Calu3 (cell line): ENCODE results near the gene GRN. TPM values are rescaled to one million over a fixed set of nuclear protein-coding genes. Genes with fewer than 3 reads are reported as not detected.

Experiments
- BruUV-seq: library from RNA; stranded (reverse); fragments of 400-500 nt; replicated peaks from 2 replicates; lab custom pipeline; 2021; lab: Mats Ljungman, UMichigan
- CTCF ChIA-PET: fragments of 300-600 bp; sonication (Branson Sonifier 250); formaldehyde crosslinking; loops from one replicate; lab custom pipeline; 2022; ENCODE audit warnings: antibody characterized with exemption; lab: Charles Lee
- DNase-seq: peaks from one replicate; pipeline ENCODE4 v3.0.0; 2022
- H3K27ac Mint-ChIP-seq: one replicate; pipeline ENCODE4 v1.8.0; 2022; ENCODE audit warnings: mixed read lengths; ENCODE audit not compliant: unreplicated experiment
- H3K27me3 Mint-ChIP-seq: one replicate; pipeline ENCODE4 v1.8.0; 2022; ENCODE audit warnings: mixed read lengths; ENCODE audit not compliant: unreplicated experiment
- H3K36me3 Mint-ChIP-seq: one replicate; pipeline ENCODE4 v1.8.0; 2022; ENCODE audit warnings: mild to moderate bottlenecking, moderate library complexity, mixed read lengths; ENCODE audit not compliant: insufficient read depth, unreplicated experiment
- H3K4me1 Mint-ChIP-seq: one replicate; pipeline ENCODE4 v1.8.0; 2022; ENCODE audit warnings: mild to moderate bottlenecking, low read depth, mixed read lengths; ENCODE audit not compliant: unreplicated experiment
- H3K4me3 Mint-ChIP-seq: one replicate; pipeline ENCODE4 v1.8.0; 2022; ENCODE audit warnings: mild to moderate bottlenecking, low read depth, moderate library complexity, mixed read lengths; ENCODE audit not compliant: unreplicated experiment
- H3K9me3 Mint-ChIP-seq: one replicate; pipeline ENCODE4 v1.8.0; 2022; ENCODE audit warnings: low read depth, mixed read lengths; ENCODE audit not compliant: unreplicated experiment
- CTCF ChIP-seq: fragments of 200-600 bp; IDR thresholded peaks from one replicate; pipeline ENCODE4 v1.8.0; 2022; ENCODE audit warnings: antibody characterized with exemption; ENCODE audit not compliant: unreplicated experiment
- intact Hi-C: fragments of 100-400 bp; cut with micrococcal nuclease; formaldehyde crosslinking; loops from one replicate; pipeline ENCODE4 v1.10.0; 2022; ENCODE audit not compliant: unreplicated experiment
- total RNA-seq: library from RNA; stranded (reverse); gene quantifications from 2 replicates; pipeline ENCODE4 v1.2.3, GENCODE V29; 2022

GRN gene
- total RNA-seq, 1 experiment from 2014 or later = 376 TPM

GRCh38 chr17:44361292-44362260 is 16.5 kb downstream of the GRN start:
- CTCF ChIA-PET = no interaction called here
- H3K27ac Mint-ChIP-seq = no peak overlapping the region
- DNase-seq = no peak
- BruUV-seq = no TSS peak
- peaks cover 10% of the 10 kb centered on the region for H3K4me1 Mint-ChIP-seq
- H3K27me3 Mint-ChIP-seq = peaks cover 83% of the 10 kb centered on the region
- no peak for TF ChIP-seq CTCF
- H3K4me3 Mint-ChIP-seq = no peak overlapping the region
- no peaks in the 10 kb centered on the region for H3K9me3 Mint-ChIP-seq
- intact Hi-C loops = no loop called here
- no peaks in the 10 kb centered on the region for H3K36me3 Mint-ChIP-seq

DNA sequence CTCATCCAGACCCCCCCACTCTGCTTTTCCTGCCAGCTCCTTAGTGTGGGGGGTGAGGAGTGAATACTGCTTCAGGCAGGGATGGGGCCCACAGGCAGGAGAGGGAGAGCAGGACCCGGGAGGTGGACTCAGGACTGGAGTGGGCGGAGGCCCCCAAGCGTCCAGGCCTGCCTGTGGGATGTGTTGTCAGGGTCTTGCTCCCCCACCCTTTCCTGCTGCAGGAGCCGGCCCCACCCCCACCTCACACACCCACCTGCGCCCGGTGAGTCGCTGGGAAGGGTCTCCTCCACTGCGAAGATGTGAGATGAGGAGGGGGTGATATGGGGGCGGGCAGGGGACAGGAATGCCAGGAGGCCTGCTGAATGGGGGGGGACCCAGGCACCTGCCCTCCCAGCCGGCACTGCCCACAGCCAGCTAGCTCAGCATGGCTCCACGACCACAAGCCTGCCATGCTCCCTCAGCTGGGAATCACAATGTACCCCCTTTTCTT is 17.4 kb downstream of the GRN start:
- H3K4me3 Mint-ChIP-seq = peak overlapping the region; percentile 63
- H3K27me3 Mint-ChIP-seq = peaks cover 88% of the 10 kb centered on the region
- BruUV-seq = no TSS peak
- H3K9me3 Mint-ChIP-seq = no peaks in the 10 kb centered on the region
- H3K36me3 Mint-ChIP-seq = no peaks in the 10 kb centered on the region
- no peak overlapping the region for H3K27ac Mint-ChIP-seq
- no peak for TF ChIP-seq CTCF
- H3K4me1 Mint-ChIP-seq = peaks cover 10% of the 10 kb centered on the region
- intact Hi-C loops = no loop called here
- DNase-seq = no peak
- CTCF ChIA-PET = interaction anchor here (1.1 kb wide), 1 partner anchor 24 kb away, joined by 3 read pairs; no protein-coding TSS in a partner anchor

- no peak overlapping the region for H3K27ac Mint-ChIP-seq
- no peak for DNase-seq
These were observed 18.0 kb downstream of the GRN start for GRCh38 chr17:44362949-44363612.

More at GRCh38 chr17:44362949-44363612, 18.0 kb downstream of the GRN start:
- no peak for TF ChIP-seq CTCF
- intact Hi-C loops = no loop called here
- H3K27me3 Mint-ChIP-seq = peaks cover 88% of the 10 kb centered on the region
- peaks cover 10% of the 10 kb centered on the region for H3K4me1 Mint-ChIP-seq
- H3K9me3 Mint-ChIP-seq = no peaks in the 10 kb centered on the region
- CTCF ChIA-PET = interaction anchor here (0.6 to 1.3 kb wide), 11 partner anchors 9 to 268 kb away, joined by 3 to 11 read pairs (median 4); partner anchors contain the start of genes GPATCH8, GRN, RUNDC3A and TMUB2
- peak overlapping the region; percentile 63 for H3K4me3 Mint-ChIP-seq
- BruUV-seq = no TSS peak
- no peaks in the 10 kb centered on the region for H3K36me3 Mint-ChIP-seq
